ENCODE measurements around the gene CUL9. TPM values are rescaled to one million over a fixed set of nuclear protein-coding genes. Genes with fewer than 3 reads are reported as not detected.

CUL9 gene
- total RNA-seq, 1 donor from 2014 or later: 11.1 TPM

- Mint-ChIP-seq H3K4me3 (ENCODE audit: unreplicated experiment) (no peak overlapping the region), H3K27ac (ENCODE audit: unreplicated experiment) (no peak overlapping the region), H3K9me3 (ENCODE audit: unreplicated experiment) (peaks cover 11% of the 10 kb centered on the region), H3K36me3 (ENCODE audit: low read depth, unreplicated experiment) (peaks cover 3% of the 10 kb centered on the region), H3K27me3 (ENCODE audit: low read depth, unreplicated experiment) (peaks cover 11% of the 10 kb centered on the region), H3K4me1 (ENCODE audit: low read depth, unreplicated experiment) (no peaks in the 10 kb centered on the region)
- H3K27ac ChIP-seq (ENCODE audit: low read depth, low read length): no peak overlapping the region
- FAIRE-seq (no peak), DNase-seq (ENCODE audit: low read depth) (no peak)
- no peaks in the 10 kb centered on the region for H4K20me1 ChIP-seq (ENCODE audit: insufficient read depth, low read length)
- no peak overlapping the region for H2AFZ ChIP-seq (ENCODE audit: low read depth, low read length)
- no peak for TF ChIP-seq CTCF (IDR thresholded peaks at IDR 0.05; ENCODE audit: insufficient read depth, low read depth, low read length)
- no peak for TF ChIP-seq EZH2 (IDR thresholded peaks at IDR 0.05; ENCODE audit: insufficient read depth, low read length)
- no peaks in the 10 kb centered on the region for H3K4me1 ChIP-seq (ENCODE audit: insufficient read depth, low read length)
- H3K79me2 ChIP-seq (ENCODE audit: insufficient read depth, low read length): no peaks in the 10 kb centered on the region
- no peaks in the 10 kb centered on the region for H3K36me3 ChIP-seq (ENCODE audit: insufficient read depth, low read length)
- H3K4me3 ChIP-seq (ENCODE audit: insufficient read depth, low read depth, low read length): no peak overlapping the region
- peaks cover 31% of the 10 kb centered on the region for H3K27me3 ChIP-seq (ENCODE audit: insufficient read depth, low read length)
- no peaks in the 10 kb centered on the region for H3K9me3 ChIP-seq (ENCODE audit: insufficient read depth, low read depth, low read length)
- no peak overlapping the region for H3K4me2 ChIP-seq (ENCODE audit: low read length)
- H3K9ac ChIP-seq (ENCODE audit: low read length): no peak overlapping the region
Measured at GRCh38 chr6:43239054-43239453, 57.1 kb downstream of the CUL9 start.

GRCh38 chr6:43240950-43241349 lies 59.0 kb downstream of the CUL9 start:
- Mint-ChIP-seq H3K27me3 (ENCODE audit: low read depth, unreplicated experiment) (peaks cover 9% of the 10 kb centered on the region), H3K4me1 (ENCODE audit: low read depth, unreplicated experiment) (no peaks in the 10 kb centered on the region), H3K36me3 (ENCODE audit: low read depth, unreplicated experiment) (peaks cover 3% of the 10 kb centered on the region), H3K4me3 (ENCODE audit: unreplicated experiment) (no peak overlapping the region), H3K9me3 (ENCODE audit: unreplicated experiment) (peaks cover 11% of the 10 kb centered on the region), H3K27ac (ENCODE audit: unreplicated experiment) (no peak overlapping the region)
- H3K79me2 ChIP-seq (ENCODE audit: insufficient read depth, low read length): no peaks in the 10 kb centered on the region
- H3K4me3 ChIP-seq (ENCODE audit: insufficient read depth, low read depth, low read length): no peak overlapping the region
- no peak overlapping the region for H3K4me2 ChIP-seq (ENCODE audit: low read length)
- FAIRE-seq (no peak), DNase-seq (ENCODE audit: low read depth) (no peak)
- no peak overlapping the region for H3K9ac ChIP-seq (ENCODE audit: low read length)
- H3K27me3 ChIP-seq (ENCODE audit: insufficient read depth, low read length): peaks cover 49% of the 10 kb centered on the region
- TF ChIP-seq EZH2 (IDR thresholded peaks at IDR 0.05; ENCODE audit: insufficient read depth, low read length): no peak
- no peak for TF ChIP-seq CTCF (IDR thresholded peaks at IDR 0.05; ENCODE audit: insufficient read depth, low read depth, low read length)
- H3K4me1 ChIP-seq (ENCODE audit: insufficient read depth, low read length): no peaks in the 10 kb centered on the region
- H2AFZ ChIP-seq (ENCODE audit: low read depth, low read length): no peak overlapping the region
- H3K36me3 ChIP-seq (ENCODE audit: insufficient read depth, low read length): no peaks in the 10 kb centered on the region
- no peaks in the 10 kb centered on the region for H4K20me1 ChIP-seq (ENCODE audit: insufficient read depth, low read length)
- H3K27ac ChIP-seq (ENCODE audit: low read depth, low read length): no peak overlapping the region
- no peaks in the 10 kb centered on the region for H3K9me3 ChIP-seq (ENCODE audit: insufficient read depth, low read depth, low read length)

GRCh38 chr6:43241446-43241845 lies 59.5 kb downstream of the CUL9 start:
- H4K20me1 ChIP-seq (ENCODE audit: insufficient read depth, low read length): no peaks in the 10 kb centered on the region
- peaks cover 54% of the 10 kb centered on the region for H3K27me3 ChIP-seq (ENCODE audit: insufficient read depth, low read length)
- H3K9me3 Mint-ChIP-seq (ENCODE audit: unreplicated experiment): peaks cover 11% of the 10 kb centered on the region
- no peak for TF ChIP-seq CTCF (IDR thresholded peaks at IDR 0.05; ENCODE audit: insufficient read depth, low read depth, low read length)
- no peak for TF ChIP-seq EZH2 (IDR thresholded peaks at IDR 0.05; ENCODE audit: insufficient read depth, low read length)
- no peaks in the 10 kb centered on the region for H3K36me3 ChIP-seq (ENCODE audit: insufficient read depth, low read length)
- no peaks in the 10 kb centered on the region for H3K9me3 ChIP-seq (ENCODE audit: insufficient read depth, low read depth, low read length)
- H3K4me3 Mint-ChIP-seq (ENCODE audit: unreplicated experiment): peak overlapping the region; percentile 40
- H3K4me1 Mint-ChIP-seq (ENCODE audit: low read depth, unreplicated experiment): no peaks in the 10 kb centered on the region
- H3K4me1 ChIP-seq (ENCODE audit: insufficient read depth, low read length): no peaks in the 10 kb centered on the region
- H3K4me3 ChIP-seq (ENCODE audit: insufficient read depth, low read depth, low read length): no peak overlapping the region
- H3K79me2 ChIP-seq (ENCODE audit: insufficient read depth, low read length): no peaks in the 10 kb centered on the region
- no peak overlapping the region for H3K4me2 ChIP-seq (ENCODE audit: low read length)
- no peak overlapping the region for H3K27ac ChIP-seq (ENCODE audit: low read depth, low read length)
- peak overlapping the region; percentile 5 for H3K27ac Mint-ChIP-seq (ENCODE audit: unreplicated experiment)
- no peak overlapping the region for H3K9ac ChIP-seq (ENCODE audit: low read length)
- no peak for DNase-seq (ENCODE audit: low read depth)
- peaks cover 9% of the 10 kb centered on the region for H3K27me3 Mint-ChIP-seq (ENCODE audit: low read depth, unreplicated experiment)
- H2AFZ ChIP-seq (ENCODE audit: low read depth, low read length): no peak overlapping the region
- peaks cover 3% of the 10 kb centered on the region for H3K36me3 Mint-ChIP-seq (ENCODE audit: low read depth, unreplicated experiment)
- FAIRE-seq: no peak

All from astrocyte (in vitro differentiated cells and primary cell).